Fibroblast of villous mesenchyme (primary cell): ENCODE results near the gene PRKCI. TPM values are rescaled to one million over a fixed set of nuclear protein-coding genes. Genes with fewer than 3 reads are reported as not detected.
A peak's percentile ranks its signal among the peaks of the same experiment; 100 is the strongest.
"Not testable (repeated sequence)": the region's sequence is repeated elsewhere in the genome, so short reads cannot be mapped to it uniquely, and the experiment has no call there.

Experiments used
- DNase-seq: peaks from one replicate; pipeline ENCODE4 v3.0.0-alpha.2; 2010; ENCODE audit warnings: low read depth
- H3K4me3 ChIP-seq: 2 replicates; pipeline ENCODE4 v1.5.1; 2011; ENCODE audit warnings: low read depth, mild to moderate bottlenecking, low read length
- CTCF ChIP-seq: IDR thresholded peaks from 2 replicates; pipeline ENCODE4 v1.5.1; 2012; ENCODE audit warnings: low read depth, mild to moderate bottlenecking, low read length; ENCODE audit not compliant: insufficient read depth
- total RNA-seq: library from RNA; depleted of rRNA; stranded (reverse); fragments of >200 nt; gene quantifications from 2 replicates; pipeline ENCODE4 v1.2.3, GENCODE V29; 2012

The PRKCI gene
- total RNA-seq, 1 donor: 98.4 TPM

DNA sequence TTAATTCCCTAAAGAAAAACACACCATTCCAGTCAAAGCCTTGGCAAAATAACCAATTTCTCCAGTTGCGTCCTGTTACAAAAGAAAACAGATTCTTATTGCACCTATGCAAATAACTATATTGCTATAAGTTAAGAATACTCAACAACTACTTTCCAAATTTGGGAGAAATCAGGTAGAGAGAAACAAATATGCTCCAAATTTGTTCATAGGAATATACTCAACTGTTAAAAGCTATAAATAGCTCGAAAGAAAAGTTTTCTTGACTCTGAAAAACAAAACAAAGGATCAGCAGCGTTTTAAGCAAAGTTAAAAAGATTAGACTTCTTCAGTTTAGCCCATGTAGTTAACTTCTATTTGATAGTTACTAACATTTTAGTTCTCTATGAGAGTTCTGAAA lies 115.2 kb downstream of the PRKCI start:
- no peak for TF ChIP-seq CTCF
- no peak for DNase-seq
- H3K4me3 ChIP-seq: no peak overlapping the region

GRCh38 chr3:170338690-170339340 lies 116.6 kb downstream of the PRKCI start:
- DNase-seq: no peak
- no peak overlapping the region for H3K4me3 ChIP-seq
- no peak for TF ChIP-seq CTCF

GRCh38 chr3:170342273-170342672 lies 120.0 kb downstream of the PRKCI start:
- not testable (repeated sequence) for H3K4me3 ChIP-seq, DNase-seq

DNA sequence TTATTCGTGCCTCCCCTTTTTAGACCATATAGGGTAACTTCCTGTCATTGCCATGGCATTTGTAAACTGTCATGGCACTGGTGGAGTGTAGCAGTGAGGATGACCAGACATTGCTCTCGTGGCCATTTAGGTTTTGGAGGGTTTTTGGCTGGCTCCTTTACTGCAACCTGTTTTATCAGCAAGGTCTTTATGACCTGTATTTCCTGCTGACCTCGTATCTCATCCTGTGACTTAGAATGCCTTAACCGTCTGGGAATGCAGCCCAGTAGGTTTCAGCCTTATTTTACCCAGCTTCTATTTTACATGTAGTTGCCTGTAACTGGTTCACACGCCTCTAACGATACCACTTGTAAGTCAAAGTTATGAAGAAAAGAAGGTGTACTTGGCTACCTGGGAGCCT lies 121.6 kb downstream of the PRKCI start:
- peak; percentile 69 for DNase-seq
- not testable (repeated sequence) for H3K4me3 ChIP-seq

GRCh38 chr3:170344971-170345370 lies 122.7 kb downstream of the PRKCI start:
- DNase-seq: no peak
- no peak for TF ChIP-seq CTCF
- no peak overlapping the region for H3K4me3 ChIP-seq

DNA sequence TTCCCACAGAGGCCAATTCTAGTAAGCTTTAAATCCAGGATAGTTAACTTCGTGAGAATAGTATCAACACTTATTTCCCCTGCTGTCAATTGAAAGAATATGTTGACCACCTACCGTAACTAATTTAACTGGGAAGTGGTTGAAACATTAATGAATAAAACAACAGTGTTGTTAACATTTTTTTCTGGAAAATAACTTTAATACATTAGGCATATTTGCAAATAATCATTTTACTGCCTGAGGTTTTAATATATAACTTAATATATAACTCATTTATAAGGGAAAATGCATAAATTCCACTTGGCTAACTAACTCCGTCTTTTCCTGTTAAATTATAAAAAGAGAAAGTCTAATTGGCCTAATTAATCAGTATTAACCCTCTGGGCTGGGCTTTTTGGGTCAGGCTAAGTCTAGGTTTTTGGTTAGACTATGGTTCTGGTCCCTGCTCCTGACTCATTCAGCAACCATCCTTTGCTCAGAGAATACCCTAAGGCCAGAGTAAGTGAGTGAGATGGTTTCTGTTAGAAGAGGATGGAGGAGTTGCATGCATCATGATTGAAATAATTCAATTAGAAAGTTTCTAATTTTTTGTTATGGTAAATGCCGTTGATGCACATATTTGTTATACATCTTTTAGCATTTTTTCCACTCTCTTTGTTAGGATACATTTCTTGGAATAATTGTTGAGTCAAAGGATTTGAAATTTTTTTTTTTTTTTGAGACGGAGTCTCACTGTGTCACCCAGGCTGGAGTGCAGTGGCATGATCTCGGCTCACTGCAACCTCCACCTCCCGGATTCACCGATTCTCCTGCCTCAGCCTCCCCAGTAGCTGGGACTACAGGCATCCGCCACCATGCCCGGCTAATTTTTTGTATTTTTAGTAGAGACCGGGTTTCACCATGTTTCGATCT lies 124.5 kb downstream of the PRKCI start:
- DNase-seq: no peak
- no peak for TF ChIP-seq CTCF

DNA sequence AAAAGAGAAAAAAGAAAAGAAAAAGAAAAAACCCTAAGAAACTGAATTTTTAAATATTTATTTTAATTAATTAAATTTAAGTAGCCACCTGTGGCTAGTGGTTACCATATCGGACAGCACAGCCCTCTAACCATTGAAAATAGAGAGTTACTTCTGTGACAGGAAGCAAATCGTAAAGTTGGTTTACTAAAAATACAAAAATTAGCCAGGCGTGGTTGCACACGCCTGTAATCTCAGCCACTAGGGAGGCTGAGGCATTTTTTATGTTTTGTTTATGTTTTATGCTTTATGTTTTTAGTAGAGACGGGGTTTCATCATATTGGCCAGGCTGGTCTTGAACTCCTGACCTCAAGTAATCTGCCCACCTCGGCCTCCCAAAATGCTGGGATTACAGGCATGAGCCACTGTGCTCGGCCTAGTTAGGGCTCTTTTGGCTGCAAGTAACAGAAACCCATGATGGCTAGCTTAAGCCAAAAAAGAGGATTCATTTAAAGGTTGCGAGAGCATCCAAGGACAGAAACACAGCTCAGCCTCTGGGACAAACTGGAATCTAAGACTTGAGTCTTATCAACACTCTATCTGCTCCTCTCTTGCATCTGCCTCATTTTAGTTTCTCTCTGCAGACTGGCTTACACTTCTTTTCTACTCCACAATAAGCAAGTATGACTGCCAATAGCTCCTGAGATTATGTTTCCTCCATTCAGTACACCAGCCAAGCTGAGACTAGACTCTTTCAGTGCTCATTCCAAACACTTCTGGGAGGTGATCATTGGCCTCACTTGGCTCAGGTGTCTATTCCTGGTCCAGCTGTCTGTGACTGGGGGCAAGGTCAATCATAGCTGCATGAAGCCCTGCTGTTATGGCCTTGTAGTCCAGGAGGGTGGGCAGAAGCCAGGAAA lies 128.5 kb downstream of the PRKCI start:
- H3K4me3 ChIP-seq: no peak overlapping the region
- no peak for TF ChIP-seq CTCF
- peak; percentile 91 for DNase-seq

More for the DNA sequence above, 124.5 kb downstream of the PRKCI start:
- no peak overlapping the region for H3K4me3 ChIP-seq
